Upper lobe of right lung (tissue), 1 donor: Measurements from ENCODE around the gene POPDC2. TPM values are rescaled to one million over a fixed set of nuclear protein-coding genes. Genes with fewer than 3 reads are reported as not detected.
A peak's percentile ranks its signal among the peaks of the same experiment; 100 is the strongest.
"Not testable (repeated sequence)": the region's sequence is repeated elsewhere in the genome, so short reads cannot be mapped to it uniquely, and the experiment has no call there.

Experiments used
- ATAC-seq: fragments of 200-7000 bp; cut with Tn5 transposase; one replicate; pipeline ENCODE4 v1.9.1; 2020; ENCODE audit warnings: mild to moderate bottlenecking, moderate library complexity
- DNase-seq: peaks from one replicate; pipeline ENCODE4 v3.0.0-alpha.2; 2020
- H3K27ac ChIP-seq: fragments of 200-600 bp; one replicate; pipeline ENCODE4 v1.8.0; 2022
- H3K27me3 ChIP-seq: fragments of 200-600 bp; one replicate; pipeline ENCODE4 v1.8.0; 2022; ENCODE audit warnings: mild to moderate bottlenecking
- H3K36me3 ChIP-seq: fragments of 200-600 bp; one replicate; pipeline ENCODE4 v1.8.0; 2022
- H3K4me1 ChIP-seq: fragments of 200-600 bp; one replicate; pipeline ENCODE4 v1.8.0; 2022
- H3K4me3 ChIP-seq: fragments of 200-600 bp; one replicate; pipeline ENCODE4 v1.8.0; 2022; ENCODE audit warnings: mild to moderate bottlenecking
- H3K9me3 ChIP-seq: fragments of 200-600 bp; one replicate; pipeline ENCODE4 v1.8.0; 2022
- intact Hi-C: fragments of 100-400 bp; cut with DNase I; formaldehyde crosslinking; loops from one replicate; pipeline ENCODE4 v1.11.0; 2022
- total RNA-seq: library from RNA; stranded (reverse); fragmentation: NEBNext Ultra II Directional; extraction: Animal tissue kit (Norgen Biotek cat#: 25700); gene quantifications from one replicate; pipeline ENCODE4 v1.2.1, GENCODE V29; 2021
- TF ChIP-seq, protein P1 (sequence below): fragments of 200-600 bp; IDR thresholded peaks from one replicate; pipeline ENCODE4 v1.8.0; 2022; ENCODE audit warnings: antibody characterized with exemption
- donor health status: DM: no; HTN: yes; CAD: no; lungs with severe emphysema.

The POPDC2 gene
- total RNA-seq, 1 donor from 2014 or later: 2.7 TPM

DNA sequence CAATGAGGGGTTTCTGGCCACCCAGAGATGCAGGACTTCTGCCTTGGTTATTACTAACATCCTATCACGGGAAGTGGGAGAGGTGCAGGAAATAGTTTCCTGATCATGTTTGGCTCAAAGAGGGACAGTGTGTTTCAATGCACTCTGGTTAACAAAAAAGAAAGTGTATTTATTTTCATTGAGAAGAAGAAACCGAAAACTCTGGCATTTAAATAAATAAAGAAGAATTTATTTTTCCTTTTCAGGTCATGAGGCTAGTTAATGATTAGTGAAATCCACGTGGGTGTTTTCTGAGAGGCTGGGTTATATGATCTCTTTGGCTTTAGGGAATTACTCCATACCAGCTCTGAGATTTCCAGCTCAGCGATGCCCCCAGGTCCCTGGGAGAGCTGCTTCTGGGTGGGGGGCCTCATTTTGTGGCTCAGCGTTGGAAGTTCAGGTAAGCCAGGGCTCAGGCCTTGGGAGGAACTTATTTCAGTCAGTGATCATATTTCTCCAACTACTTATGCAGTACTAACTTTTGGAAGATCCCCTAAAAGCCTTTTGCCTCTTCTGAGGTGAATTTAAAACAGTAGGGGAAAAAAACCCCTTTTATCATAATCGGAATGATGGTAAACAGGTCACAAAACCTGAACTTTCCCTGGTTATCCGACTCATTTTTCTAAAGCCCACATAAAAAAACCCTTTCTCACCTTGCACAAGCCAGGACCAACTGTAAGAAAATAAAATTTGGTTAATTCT lies 62.7 kb downstream of the POPDC2 start, which contains the start of gene PLA1A:
PLA1A (plus strand) TSS at position 338 of the 741 bp plus-strand sequence; CDS start at position 367, 29 bp downstream.
- intact Hi-C loops: loop anchor here (10.0 kb wide), 1 partner anchor 77 kb away; the partner anchor contains the start of gene COX17
- DNase-seq: no peak
- Histone ChIP-seq H3K4me1 (peaks cover 21% of the 10 kb centered on the region), H3K4me3 (peak within 1 kb of the TSS; percentile 18), H3K9me3 (no peaks in the 10 kb centered on the region), H3K27me3 (no peaks in the 10 kb centered on the region), H3K36me3 (no peaks in the 10 kb centered on the region), H3K27ac (peak within 1 kb of the TSS; percentile 72)
- peak; percentile 24 for ATAC-seq
- TF ChIP-seq, protein P1, sequence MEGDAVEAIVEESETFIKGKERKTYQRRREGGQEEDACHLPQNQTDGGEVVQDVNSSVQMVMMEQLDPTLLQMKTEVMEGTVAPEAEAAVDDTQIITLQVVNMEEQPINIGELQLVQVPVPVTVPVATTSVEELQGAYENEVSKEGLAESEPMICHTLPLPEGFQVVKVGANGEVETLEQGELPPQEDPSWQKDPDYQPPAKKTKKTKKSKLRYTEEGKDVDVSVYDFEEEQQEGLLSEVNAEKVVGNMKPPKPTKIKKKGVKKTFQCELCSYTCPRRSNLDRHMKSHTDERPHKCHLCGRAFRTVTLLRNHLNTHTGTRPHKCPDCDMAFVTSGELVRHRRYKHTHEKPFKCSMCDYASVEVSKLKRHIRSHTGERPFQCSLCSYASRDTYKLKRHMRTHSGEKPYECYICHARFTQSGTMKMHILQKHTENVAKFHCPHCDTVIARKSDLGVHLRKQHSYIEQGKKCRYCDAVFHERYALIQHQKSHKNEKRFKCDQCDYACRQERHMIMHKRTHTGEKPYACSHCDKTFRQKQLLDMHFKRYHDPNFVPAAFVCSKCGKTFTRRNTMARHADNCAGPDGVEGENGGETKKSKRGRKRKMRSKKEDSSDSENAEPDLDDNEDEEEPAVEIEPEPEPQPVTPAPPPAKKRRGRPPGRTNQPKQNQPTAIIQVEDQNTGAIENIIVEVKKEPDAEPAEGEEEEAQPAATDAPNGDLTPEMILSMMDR: no peak

DNA sequence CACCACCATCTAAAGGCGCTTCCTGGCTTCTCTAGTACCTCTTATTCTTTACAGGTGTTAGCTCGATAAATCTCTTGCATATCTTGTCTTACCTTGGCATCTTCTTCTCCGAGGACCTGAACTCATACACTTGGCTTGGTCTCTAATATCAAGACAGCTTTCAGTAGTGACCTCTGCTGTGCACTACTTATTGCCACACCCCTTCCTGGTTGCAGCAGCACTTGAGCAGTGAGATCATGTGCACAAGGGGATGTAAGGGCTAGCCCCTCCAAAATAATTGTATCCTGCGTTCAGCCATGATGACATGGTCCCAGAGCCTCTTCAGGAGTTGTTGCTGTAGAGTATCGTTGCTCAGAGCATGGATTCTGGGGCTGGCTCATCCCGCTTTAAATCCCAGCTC lies 64.0 kb downstream of the POPDC2 start:
- ATAC-seq: peak; percentile 51
- no peaks in the 10 kb centered on the region for H3K27me3 ChIP-seq
- no peaks in the 10 kb centered on the region for H3K9me3 ChIP-seq
- no peaks in the 10 kb centered on the region for H3K36me3 ChIP-seq
- H3K27ac ChIP-seq: peak overlapping the region; percentile 72
- intact Hi-C loops: loop anchor here (10.0 kb wide), 1 partner anchor 78 kb away; the partner anchor contains the start of gene COX17
- TF ChIP-seq, protein P1: no peak
- peaks cover 21% of the 10 kb centered on the region for H3K4me1 ChIP-seq
- H3K4me3 ChIP-seq: no peak overlapping the region
- DNase-seq: no peak

DNA sequence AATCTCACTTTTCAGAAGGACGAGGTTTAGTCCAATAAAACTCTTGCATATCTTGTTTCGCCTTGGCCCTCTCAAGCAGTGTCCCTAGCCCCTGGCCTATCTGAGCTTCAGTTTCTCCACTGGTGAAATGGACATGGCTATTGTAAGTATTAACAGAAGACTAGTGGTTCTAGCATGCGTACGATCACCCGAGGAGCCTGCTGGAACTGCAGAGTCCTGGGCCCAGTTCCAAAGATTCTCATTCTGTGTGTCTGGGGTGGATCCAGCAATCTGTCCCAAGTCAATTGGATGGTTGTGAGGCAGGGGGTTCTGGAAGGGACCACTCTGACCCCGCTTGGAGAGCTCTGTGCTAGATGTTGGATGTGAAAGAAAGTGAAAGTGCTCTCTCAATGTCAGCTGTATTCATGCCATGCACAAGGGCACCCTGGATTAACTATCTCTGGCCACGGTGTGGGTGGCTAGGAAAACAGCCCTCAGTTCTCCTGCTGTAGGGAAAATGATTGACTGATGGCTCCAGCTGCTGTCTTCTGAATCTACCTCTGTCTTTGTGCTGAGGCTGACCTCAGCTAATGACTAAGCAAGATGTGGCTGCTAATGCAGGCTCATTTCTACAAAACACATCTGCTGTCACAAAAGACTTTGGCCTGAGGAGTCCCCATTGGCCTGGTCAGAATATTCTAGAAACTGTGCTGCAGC lies 64.6 kb downstream of the POPDC2 start:
- DNase-seq (no peak), ATAC-seq (peak; percentile 6)
- Histone ChIP-seq H3K27me3 (no peaks in the 10 kb centered on the region), H3K9me3 (no peaks in the 10 kb centered on the region), H3K36me3 (no peaks in the 10 kb centered on the region), H3K4me3 (peak overlapping the region; percentile 14), H3K27ac (no peak overlapping the region), H3K4me1 (peaks cover 21% of the 10 kb centered on the region)
- TF ChIP-seq, protein P1: no peak
- intact Hi-C loops: loop anchor here (10.0 kb wide), 1 partner anchor 79 kb away; the partner anchor contains the start of gene COX17

DNA sequence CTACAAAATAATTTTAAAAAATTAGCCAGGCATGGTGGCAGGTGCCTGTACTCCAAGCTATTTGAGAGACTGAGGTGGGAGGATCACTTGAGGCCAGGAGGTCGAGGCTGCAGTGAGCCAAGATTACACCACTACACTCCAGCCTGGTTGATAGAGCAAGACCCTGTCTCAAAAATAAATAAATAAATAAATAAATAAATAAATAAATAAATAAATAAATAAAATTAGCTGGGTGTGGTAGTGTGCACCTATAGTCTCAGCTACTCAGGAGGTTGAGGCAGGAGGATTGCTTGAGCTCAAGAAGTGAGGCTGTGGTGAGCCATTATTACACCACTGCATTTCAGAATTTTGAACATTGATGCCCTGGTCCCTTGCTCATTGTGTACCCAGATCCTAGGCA lies 65.5 kb downstream of the POPDC2 start:
- H3K4me1 ChIP-seq: peaks cover 21% of the 10 kb centered on the region
- not testable (repeated sequence) for H3K9me3 ChIP-seq, DNase-seq, H3K27me3 ChIP-seq, H3K27ac ChIP-seq, H3K36me3 ChIP-seq, ATAC-seq, H3K4me3 ChIP-seq
- intact Hi-C loops: loop anchor here (10.0 kb wide), 1 partner anchor 80 kb away; the partner anchor contains the start of gene COX17

DNA sequence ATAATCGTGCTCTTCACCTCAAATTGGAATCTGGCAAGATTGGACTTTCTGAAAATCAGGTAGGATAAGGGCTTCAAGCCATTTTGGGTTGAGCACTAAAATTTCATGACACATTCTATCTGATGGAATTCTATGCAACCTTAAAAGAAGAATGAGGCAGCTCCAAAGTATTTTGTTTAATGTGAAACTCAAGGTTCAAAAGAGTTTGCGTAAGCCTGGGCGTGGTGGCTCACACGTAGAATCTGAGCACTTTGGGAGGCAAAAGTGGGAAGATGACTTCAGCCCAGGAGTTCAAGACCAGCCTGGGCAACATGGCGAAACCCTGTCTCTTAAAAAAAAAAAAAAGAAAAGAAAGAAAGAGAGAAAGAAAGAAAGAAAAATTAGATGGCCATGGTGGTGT lies 66.3 kb downstream of the POPDC2 start:
- H3K4me3 ChIP-seq: no peak overlapping the region
- H3K27ac ChIP-seq: no peak overlapping the region
- H3K4me1 ChIP-seq: peaks cover 21% of the 10 kb centered on the region
- DNase-seq (no peak), ATAC-seq (no peak)
- TF ChIP-seq, protein P1: no peak
- H3K36me3 ChIP-seq: no peaks in the 10 kb centered on the region
- H3K9me3 ChIP-seq: no peaks in the 10 kb centered on the region
- intact Hi-C loops: loop anchor here (10.0 kb wide), 1 partner anchor 81 kb away; the partner anchor contains the start of gene COX17
- H3K27me3 ChIP-seq: no peaks in the 10 kb centered on the region

DNA sequence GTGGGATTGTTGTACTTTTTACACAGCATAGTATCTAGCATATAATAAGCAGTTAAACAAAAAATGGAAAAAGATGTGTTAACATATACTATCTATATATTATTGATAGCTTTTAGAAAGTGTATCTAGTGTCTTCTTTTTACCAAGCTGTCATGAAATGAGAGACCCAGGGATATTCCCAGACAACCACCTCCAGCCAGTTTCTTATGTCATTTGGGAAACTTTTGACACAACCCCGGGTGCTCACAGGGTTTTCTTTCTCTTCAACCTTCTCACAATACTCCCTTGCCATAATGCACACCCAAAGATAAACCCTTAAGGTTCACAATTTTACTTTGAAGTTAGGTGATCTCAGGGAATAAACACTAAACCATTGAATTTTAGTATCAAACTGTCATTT lies 67.5 kb downstream of the POPDC2 start:
- Histone ChIP-seq H3K36me3 (peaks cover under 1% of the 10 kb centered on the region), H3K9me3 (no peaks in the 10 kb centered on the region), H3K27ac (no peak overlapping the region), H3K27me3 (no peaks in the 10 kb centered on the region), H3K4me3 (no peak overlapping the region), H3K4me1 (peaks cover 27% of the 10 kb centered on the region)
- intact Hi-C loops: loop anchor here (10.0 kb wide), 1 partner anchor 82 kb away; the partner anchor contains the start of gene COX17
- ATAC-seq (no peak), DNase-seq (no peak)
- TF ChIP-seq, protein P1: no peak
